Fibroblast of skin of left biceps (primary cell): ENCODE data around the gene POT1.
A peak's percentile ranks its signal among the peaks of the same experiment; 100 is the strongest.

ENCODE experiments used
- DNase-seq, 2 experiments: peaks; one replicate each; pipeline ENCODE4 v3.0.0-alpha.2; 2013; ENCODE audit warnings: low read depth in 2 of 2

The POT1 gene

GRCh38 chr7:124912972-124913371 is 16.7 kb downstream of the POT1 start:
- no peak for DNase-seq

- DNase-seq: no peak
Observed at GRCh38 chr7:124909808-124910207, 19.8 kb downstream of the POT1 start.

GRCh38 chr7:124908259-124908658 is 21.4 kb downstream of the POT1 start:
- peak in 1 of 2 experiments; percentile 5 for DNase-seq

GRCh38 chr7:124907490-124907889 is 22.1 kb downstream of the POT1 start:
- DNase-seq: no peak

- no peak for DNase-seq
Observed at GRCh38 chr7:124898531-124898930, 31.1 kb downstream of the POT1 start.

GRCh38 chr7:124896001-124896400 is 33.6 kb downstream of the POT1 start:
- DNase-seq: no peak

- no peak for DNase-seq
Observed at GRCh38 chr7:124893140-124893827, 36.3 kb downstream of the POT1 start.

- DNase-seq: no peak
Observed at GRCh38 chr7:124887247-124887646, 42.4 kb downstream of the POT1 start.

GRCh38 chr7:124881981-124882380 is 47.6 kb downstream of the POT1 start:
- DNase-seq: no peak

- DNase-seq: no peak
Observed at GRCh38 chr7:124879771-124880170, 49.9 kb downstream of the POT1 start.

- DNase-seq: no peak
Observed at GRCh38 chr7:124879103-124879502, 50.5 kb downstream of the POT1 start.

GRCh38 chr7:124874644-124875163 is 54.9 kb downstream of the POT1 start:
- DNase-seq: no peak

- no peak for DNase-seq
Observed at GRCh38 chr7:124857672-124858235, 71.9 kb downstream of the POT1 start.

GRCh38 chr7:124856299-124856888 is 73.2 kb downstream of the POT1 start:
- DNase-seq: peak in 1 of 2 experiments; percentile 6

- no peak for DNase-seq
Observed at GRCh38 chr7:124843336-124843735, 86.3 kb downstream of the POT1 start.

- DNase-seq: no peak
Observed at GRCh38 chr7:124840435-124840834, 89.2 kb downstream of the POT1 start.

- DNase-seq: no peak
Observed at GRCh38 chr7:124839687-124840086, 89.9 kb downstream of the POT1 start.

- DNase-seq: no peak
Observed at GRCh38 chr7:124836173-124836572, 93.5 kb downstream of the POT1 start.

- DNase-seq: no peak
Observed at GRCh38 chr7:124818807-124819206, 110.8 kb downstream of the POT1 start.

- DNase-seq: no peak
Observed at GRCh38 chr7:124813994-124814798, 115.4 kb downstream of the POT1 start.

GRCh38 chr7:124812764-124813163 is 116.9 kb downstream of the POT1 start:
- DNase-seq: no peak

- DNase-seq: no peak
Observed at GRCh38 chr7:124811341-124811740, 118.3 kb downstream of the POT1 start.
